Tibial nerve (tissue), 4 donors: ENCODE data around the gene YAF2.

Experiments used
- CTCF ChIP-seq, 5 experiments: fragments of 200-600 bp in 3 of 5; fragments of 450-650 bp in 2 of 5; sonication (generic) in 3 of 5; IDR thresholded peaks; one replicate each; pipeline ENCODE4 v1.5.1; 2016 to 2019; ENCODE audit warnings: antibody characterized with exemption in 5 of 5, mild to moderate bottlenecking in 3 of 5, moderate library complexity in 2 of 5
- EP300 ChIP-seq, 2 donors: sonication (generic); formaldehyde crosslinking; IDR thresholded peaks; one replicate each; pipeline ENCODE4 v1.6.1; 2017; ENCODE audit warnings: antibody characterized with exemption in 2 of 2, mild to moderate bottlenecking in 1 of 2

- TF ChIP-seq CTCF (IDR thresholded peaks at IDR 0.05) (no peak), EP300 (IDR thresholded peaks at IDR 0.05) (no peak)
These were observed 2.2 kb upstream of the YAF2 start for GRCh38 chr12:42240131-42240750.
